Measurements from ENCODE around the gene PTPRN2. TPM values are rescaled to one million over a fixed set of nuclear protein-coding genes. Genes with fewer than 3 reads are reported as not detected.

Gene PTPRN2
- total RNA-seq, 1 experiment from 2014 or later, result 2.1 TPM

GRCh38 chr7:157854066-157854891, 733.3 kb downstream of the PTPRN2 start:
- H4K20me1 ChIP-seq (ENCODE audit: insufficient read depth), result no peaks in the 10 kb centered on the region
- intact Hi-C loops (cut with micrococcal nuclease), result no loop called here
- BruUV-seq (replicated peaks), result no TSS peak

More at GRCh38 chr7:157854066-157854891, 733.3 kb downstream of the PTPRN2 start:
- H3K79me2 ChIP-seq (ENCODE audit: insufficient read depth, low read length), result no peaks in the 10 kb centered on the region
- H3K9me2 ChIP-seq (ENCODE audit: insufficient read depth), result no peaks in the 10 kb centered on the region
- no peak overlapping the region for H3K9ac ChIP-seq (ENCODE audit: low read length)
- ChIA-PET RAD21 (ENCODE audit: low non-redundant PET in 1 of 2, low total read pairs in 2 of 2, uncharacterized antibody in 2 of 2, unreplicated experiment in 2 of 2) (no interaction called here), CTCF (interaction anchor here (0.7 kb wide), 1 partner anchor 22 kb away, joined by 3 read pairs; no protein-coding TSS in a partner anchor), POLR2A (no interaction called here)
- H3K27ac ChIP-seq (ENCODE audit: low read depth, low read length), result no peak overlapping the region
- no peak for ATAC-seq
- no peaks in the 10 kb centered on the region for H3K9me3 ChIP-seq (ENCODE audit: control insufficient read depth in 1 of 2, insufficient read depth in 1 of 2, low read depth in 1 of 2, low read length in 2 of 2)
- no peak overlapping the region for H2AFZ ChIP-seq (ENCODE audit: low read depth, low read length, poor library complexity, severe bottlenecking)
- no peak overlapping the region for H3K4me2 ChIP-seq (ENCODE audit: low read length)
- no peaks in the 10 kb centered on the region for H3K36me3 ChIP-seq (ENCODE audit: control insufficient read depth in 1 of 2, insufficient read depth in 2 of 2, low read length in 2 of 2)
- H3K4me1 ChIP-seq (ENCODE audit: control insufficient read depth in 1 of 2, insufficient read depth in 2 of 2, low read length in 2 of 2), result peaks cover 0 to 11% of the 10 kb centered on the region in 2 experiments; a peak in 2 of 4 replicates
- no peaks in the 10 kb centered on the region for H3K27me3 ChIP-seq (ENCODE audit: insufficient read depth, low read length)
- H3K4me3 ChIP-seq (replicated peaks in 1 of 2; ENCODE audit: low read depth in 1 of 2, low read length in 2 of 2), result no peak overlapping the region
- TF ChIP-seq POLR2A (IDR thresholded peaks at IDR 0.05; ENCODE audit: borderline replicate concordance, extremely low read depth, insufficient read depth, insufficient read length) (no peak), YY1 (IDR thresholded peaks at IDR 0.05; ENCODE audit: extremely low read depth, insufficient replicate concordance, low read depth, low read length) (no peak), EZH2 (IDR thresholded peaks at IDR 0.05) (no peak), CEBPB (IDR thresholded peaks at IDR 0.05; ENCODE audit: low read depth) (no peak), CBX3 (IDR thresholded peaks at IDR 0.05; ENCODE audit: low read depth) (no peak), REST (IDR thresholded peaks at IDR 0.05; ENCODE audit: low read depth) (no peak), JUND (IDR thresholded peaks at IDR 0.05) (no peak), SRF (IDR thresholded peaks at IDR 0.05; ENCODE audit: low read depth) (no peak), EZH2phosphoT487 (IDR thresholded peaks at IDR 0.05; ENCODE audit: borderline replicate concordance) (no peak), ZFX (IDR thresholded peaks at IDR 0.05) (no peak), TCF7L2 (IDR thresholded peaks at IDR 0.05; ENCODE audit: borderline replicate concordance, extremely low read depth, insufficient read depth, insufficient read length) (no peak), RAD21 (IDR thresholded peaks at IDR 0.05; ENCODE audit: low read depth) (no peak), SIN3A (IDR thresholded peaks at IDR 0.05; ENCODE audit: low read depth) (no peak), SP1 (IDR thresholded peaks at IDR 0.05; ENCODE audit: low read depth) (no peak), MAX (IDR thresholded peaks at IDR 0.05) (no peak)
- no peak for DNase-seq (ENCODE audit: low read depth, low spot score)
